ENCODE measurements around the gene MYH10. TPM values are rescaled to one million over a fixed set of nuclear protein-coding genes. Genes with fewer than 3 reads are reported as not detected.

Gene MYH10
- total RNA-seq: 10 to 100 TPM; 13.1 to 13.4 TPM

DNA sequence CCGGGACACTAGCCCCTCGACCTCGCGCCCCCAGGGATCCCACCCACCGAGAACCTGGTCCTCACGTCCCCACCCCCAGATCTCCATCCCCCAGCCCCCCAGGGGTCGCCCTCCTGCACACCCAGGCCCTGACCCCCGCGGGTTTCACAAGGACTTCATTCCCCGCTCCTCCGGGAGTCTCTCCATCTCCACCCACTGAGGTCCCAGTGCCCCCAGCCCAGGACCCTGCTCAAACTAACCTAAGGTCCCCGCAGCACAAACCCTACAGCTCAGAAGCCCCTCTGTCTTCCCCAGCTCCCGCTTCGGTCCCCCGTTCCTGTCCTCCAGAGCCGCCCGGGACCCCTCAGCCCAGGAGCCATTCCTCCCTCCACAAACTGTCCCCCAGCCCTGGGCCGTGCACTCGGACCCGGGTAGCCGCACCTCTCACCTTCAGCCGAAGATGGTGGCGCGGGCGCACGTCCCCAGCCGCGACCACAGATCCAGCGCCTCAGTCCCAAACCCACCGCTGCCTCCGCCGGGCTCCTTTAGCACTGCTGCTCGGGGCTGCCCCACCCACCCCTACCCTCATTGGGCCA lies at the start of gene MYH10:
TSS of gene MYH10 (minus strand) at position 499 of the 575 bp plus-strand sequence. CDS start 7,479 bp downstream, outside the sequence.
- peaks cover 40% of the 10 kb centered on the region for H3K27me3 Mint-ChIP-seq (ENCODE audit: low read depth)
- H3K4me3 Mint-ChIP-seq: peak within 1 kb of the TSS; percentile 94
- intact Hi-C loops (cut with micrococcal nuclease): loop anchor here (1.0 kb wide), 2 partner anchors 115 to 247 kb away; partner anchors contain the start of gene RPL26
- peaks cover 4% of the 10 kb centered on the region for H3K4me1 Mint-ChIP-seq (ENCODE audit: low read depth)
- DNase-seq: no peak
- H3K36me3 Mint-ChIP-seq (ENCODE audit: low read depth): peaks cover 1% of the 10 kb centered on the region
- no peaks in the 10 kb centered on the region for H3K9me3 Mint-ChIP-seq
- H3K27ac Mint-ChIP-seq: no peak within 1 kb of the TSS
- CTCF ChIA-PET: interaction anchor here (0.9 kb wide), 1 partner anchor 221 kb away, joined by 6 read pairs; no protein-coding TSS in a partner anchor

GRCh38 chr17:8679126-8679525 lies 48.6 kb upstream of the MYH10 start:
- Mint-ChIP-seq H3K4me1 (ENCODE audit: low read depth) (no peaks in the 10 kb centered on the region), H3K36me3 (ENCODE audit: low read depth) (no peaks in the 10 kb centered on the region), H3K4me3 (no peak overlapping the region), H3K27me3 (ENCODE audit: low read depth) (peaks cover 5% of the 10 kb centered on the region), H3K9me3 (no peaks in the 10 kb centered on the region), H3K27ac (no peak overlapping the region)
- no peak for DNase-seq
- CTCF ChIA-PET: no interaction called here
- intact Hi-C loops (cut with micrococcal nuclease): no loop called here

DNA sequence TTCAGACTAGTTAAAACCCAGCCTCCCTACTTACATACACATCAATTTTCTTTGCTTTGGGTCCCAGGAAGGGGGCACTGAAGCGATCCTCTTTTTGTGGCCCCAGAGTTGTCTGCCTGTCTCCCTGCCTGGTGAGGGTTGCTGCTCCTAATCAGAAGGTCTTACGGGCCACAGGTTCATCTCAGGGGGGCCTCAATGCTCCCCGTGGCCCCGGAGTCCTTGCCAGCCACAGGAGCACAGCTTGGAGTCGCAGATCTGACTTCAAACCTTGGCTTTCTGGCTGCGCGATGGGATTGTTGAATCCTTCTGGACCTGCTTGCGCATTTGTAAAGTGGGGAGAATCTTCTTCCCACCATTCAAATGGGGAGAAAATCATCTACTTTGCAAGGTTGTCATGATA lies 44.8 kb upstream of the MYH10 start:
- Mint-ChIP-seq H3K36me3 (ENCODE audit: low read depth) (no peaks in the 10 kb centered on the region), H3K4me3 (no peak overlapping the region), H3K4me1 (ENCODE audit: low read depth) (no peaks in the 10 kb centered on the region), H3K27ac (no peak overlapping the region), H3K27me3 (ENCODE audit: low read depth) (peaks cover 3% of the 10 kb centered on the region), H3K9me3 (no peaks in the 10 kb centered on the region)
- CTCF ChIA-PET: no interaction called here
- no peak for DNase-seq
- intact Hi-C loops (cut with micrococcal nuclease): no loop called here

DNA sequence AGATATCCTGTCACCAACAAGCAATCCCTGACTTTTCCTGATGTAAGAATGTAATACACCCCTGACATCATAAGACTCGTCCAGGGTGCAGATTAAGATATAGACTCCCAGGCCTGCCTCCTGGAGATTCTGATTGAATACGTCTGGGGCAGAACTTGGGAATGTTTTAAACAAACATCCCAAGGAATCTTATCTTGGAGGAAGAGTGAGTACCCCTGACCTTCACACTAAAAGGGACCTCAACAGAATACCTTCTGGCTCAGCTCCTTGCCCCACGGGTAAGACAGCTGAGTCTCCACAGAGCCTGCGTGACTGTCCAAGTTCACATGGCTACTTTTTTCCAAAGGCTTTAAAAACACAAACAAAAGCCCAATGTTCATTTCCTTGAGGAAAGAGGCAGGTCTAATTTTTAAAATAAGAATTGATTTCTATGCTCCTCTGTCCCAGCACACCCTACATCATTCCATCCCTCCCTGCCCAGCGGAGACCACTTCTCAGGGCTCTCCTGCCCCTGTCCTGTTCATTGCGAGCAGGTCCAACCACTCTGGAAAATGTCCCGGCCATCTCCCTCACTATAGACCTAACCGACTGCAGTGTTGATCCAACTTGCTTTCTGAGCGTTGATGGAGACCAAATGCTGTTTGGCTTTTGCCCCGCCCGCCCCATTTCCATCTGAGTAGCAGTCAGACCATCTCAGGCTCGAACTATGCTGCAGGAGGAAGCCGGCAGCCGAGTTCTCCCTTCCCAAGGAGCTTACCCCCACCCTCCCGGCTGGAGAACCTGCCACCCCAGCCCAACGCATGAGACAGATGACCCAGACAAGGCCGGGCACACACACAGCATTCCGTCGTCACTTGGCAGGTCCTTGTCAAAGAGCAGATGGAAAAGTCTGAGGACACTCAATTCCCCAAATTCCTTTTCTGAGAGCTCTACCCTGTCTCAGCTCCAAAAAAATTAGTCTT lies 44.1 kb upstream of the MYH10 start:
- Mint-ChIP-seq H3K4me3 (no peak overlapping the region), H3K27ac (no peak overlapping the region), H3K9me3 (no peaks in the 10 kb centered on the region), H3K4me1 (ENCODE audit: low read depth) (no peaks in the 10 kb centered on the region), H3K36me3 (ENCODE audit: low read depth) (no peaks in the 10 kb centered on the region), H3K27me3 (ENCODE audit: low read depth) (peaks cover 3% of the 10 kb centered on the region)
- DNase-seq: no peak
- intact Hi-C loops (cut with micrococcal nuclease): no loop called here
- CTCF ChIA-PET: no interaction called here

DNA sequence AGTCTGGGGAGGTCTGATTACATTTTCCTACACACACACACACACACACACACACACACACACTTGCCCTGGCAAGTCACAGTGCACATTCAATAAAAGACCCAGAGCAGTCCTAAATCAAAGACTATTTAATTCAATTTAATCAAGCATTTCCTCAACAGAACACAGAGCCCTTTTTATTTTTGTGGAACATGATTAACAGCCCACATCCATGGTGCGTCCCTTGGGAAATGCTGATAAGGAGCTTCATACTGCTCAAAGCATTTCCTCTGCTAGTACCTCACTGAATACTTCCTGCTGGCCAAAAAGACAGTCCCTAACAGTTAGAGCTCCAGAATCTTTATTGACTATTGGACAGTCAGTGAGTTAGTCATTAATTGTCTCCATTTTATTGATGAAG lies 43.1 kb upstream of the MYH10 start:
- Mint-ChIP-seq H3K4me1 (ENCODE audit: low read depth) (no peaks in the 10 kb centered on the region), H3K27me3 (ENCODE audit: low read depth) (peaks cover 1% of the 10 kb centered on the region), H3K27ac (no peak overlapping the region), H3K36me3 (ENCODE audit: low read depth) (no peaks in the 10 kb centered on the region), H3K9me3 (no peaks in the 10 kb centered on the region), H3K4me3 (no peak overlapping the region)
- intact Hi-C loops (cut with micrococcal nuclease): no loop called here
- CTCF ChIA-PET: no interaction called here
- DNase-seq: no peak

- CTCF ChIA-PET: no interaction called here
- no peak overlapping the region for H3K4me3 Mint-ChIP-seq
- no peaks in the 10 kb centered on the region for H3K9me3 Mint-ChIP-seq
- no peaks in the 10 kb centered on the region for H3K4me1 Mint-ChIP-seq (ENCODE audit: low read depth)
- no peak for DNase-seq
- no peak overlapping the region for H3K27ac Mint-ChIP-seq
- intact Hi-C loops (cut with micrococcal nuclease): no loop called here
- H3K36me3 Mint-ChIP-seq (ENCODE audit: low read depth): no peaks in the 10 kb centered on the region
- no peaks in the 10 kb centered on the region for H3K27me3 Mint-ChIP-seq (ENCODE audit: low read depth)
These were observed 41.8 kb upstream of the MYH10 start for GRCh38 chr17:8672326-8672725.

- DNase-seq: no peak
These were observed 39.9 kb upstream of the MYH10 start for GRCh38 chr17:8670421-8670820.

GRCh38 chr17:8668176-8668740 lies 37.7 kb upstream of the MYH10 start:
- CTCF ChIA-PET: no interaction called here
- intact Hi-C loops (cut with micrococcal nuclease): no loop called here
- no peaks in the 10 kb centered on the region for H3K4me1 Mint-ChIP-seq (ENCODE audit: low read depth)
- no peak for DNase-seq
- no peak overlapping the region for H3K4me3 Mint-ChIP-seq
- no peaks in the 10 kb centered on the region for H3K36me3 Mint-ChIP-seq (ENCODE audit: low read depth)
- no peaks in the 10 kb centered on the region for H3K9me3 Mint-ChIP-seq
- no peak overlapping the region for H3K27ac Mint-ChIP-seq
- peaks cover 5% of the 10 kb centered on the region for H3K27me3 Mint-ChIP-seq (ENCODE audit: low read depth)

More at GRCh38 chr17:8670421-8670820, 39.9 kb upstream of the MYH10 start:
- intact Hi-C loops (cut with micrococcal nuclease): no loop called here
- Mint-ChIP-seq H3K4me3 (no peak overlapping the region), H3K36me3 (ENCODE audit: low read depth) (no peaks in the 10 kb centered on the region), H3K27me3 (ENCODE audit: low read depth) (no peaks in the 10 kb centered on the region), H3K9me3 (no peaks in the 10 kb centered on the region), H3K4me1 (ENCODE audit: low read depth) (no peaks in the 10 kb centered on the region), H3K27ac (no peak overlapping the region)
- CTCF ChIA-PET: no interaction called here

GRCh38 chr17:8667421-8667820 lies 36.9 kb upstream of the MYH10 start:
- peaks cover 5% of the 10 kb centered on the region for H3K27me3 Mint-ChIP-seq (ENCODE audit: low read depth)
- no peak for DNase-seq
- intact Hi-C loops (cut with micrococcal nuclease): no loop called here
- CTCF ChIA-PET: no interaction called here
- no peaks in the 10 kb centered on the region for H3K9me3 Mint-ChIP-seq
- no peak overlapping the region for H3K4me3 Mint-ChIP-seq
- H3K27ac Mint-ChIP-seq: no peak overlapping the region
- no peaks in the 10 kb centered on the region for H3K36me3 Mint-ChIP-seq (ENCODE audit: low read depth)
- no peaks in the 10 kb centered on the region for H3K4me1 Mint-ChIP-seq (ENCODE audit: low read depth)

GRCh38 chr17:8665684-8666083 lies 35.2 kb upstream of the MYH10 start:
- CTCF ChIA-PET: no interaction called here
- no peak overlapping the region for H3K27ac Mint-ChIP-seq
- H3K27me3 Mint-ChIP-seq (ENCODE audit: low read depth): peaks cover 5% of the 10 kb centered on the region
- intact Hi-C loops (cut with micrococcal nuclease): no loop called here
- no peak overlapping the region for H3K4me3 Mint-ChIP-seq
- no peak for DNase-seq
- no peaks in the 10 kb centered on the region for H3K9me3 Mint-ChIP-seq
- no peaks in the 10 kb centered on the region for H3K4me1 Mint-ChIP-seq (ENCODE audit: low read depth)
- H3K36me3 Mint-ChIP-seq (ENCODE audit: low read depth): no peaks in the 10 kb centered on the region

DNA sequence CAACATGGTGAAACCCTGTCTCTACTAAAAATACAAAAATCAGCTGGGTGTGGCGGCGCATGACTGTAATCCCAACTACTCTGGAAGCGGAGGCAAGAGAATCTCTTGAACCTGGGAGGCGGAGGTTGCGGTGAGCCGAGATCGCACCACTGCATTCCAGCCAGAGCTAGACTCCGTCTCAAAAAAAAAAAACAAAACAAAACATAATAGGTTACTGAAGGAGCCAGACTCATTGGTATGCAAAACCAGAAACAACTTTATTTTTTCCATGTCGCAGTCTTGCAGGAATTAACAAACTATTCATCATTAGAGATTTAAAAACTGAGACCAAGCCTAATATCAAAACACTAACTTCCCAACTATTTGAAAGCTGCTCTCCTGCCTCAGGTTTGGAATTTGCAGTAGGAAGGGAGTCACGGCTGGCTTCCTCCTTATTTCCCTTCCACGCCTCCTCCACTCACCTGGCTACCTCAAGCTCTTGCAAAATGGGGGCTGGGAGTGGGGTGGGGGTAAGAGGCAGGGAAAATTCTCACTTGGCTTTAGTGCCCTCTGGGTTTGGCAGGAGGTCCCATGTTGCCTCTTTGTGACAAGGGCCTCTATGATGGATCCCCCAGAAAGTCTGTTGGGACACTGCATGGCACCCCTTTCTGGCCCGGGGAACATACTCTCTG lies 34.1 kb upstream of the MYH10 start:
- DNase-seq: no peak
- Mint-ChIP-seq H3K27ac (no peak overlapping the region), H3K4me3 (no peak overlapping the region), H3K36me3 (ENCODE audit: low read depth) (no peaks in the 10 kb centered on the region), H3K4me1 (ENCODE audit: low read depth) (no peaks in the 10 kb centered on the region), H3K9me3 (no peaks in the 10 kb centered on the region), H3K27me3 (ENCODE audit: low read depth) (peaks cover 5% of the 10 kb centered on the region)
- CTCF ChIA-PET: no interaction called here
- intact Hi-C loops (cut with micrococcal nuclease): no loop called here

GRCh38 chr17:8662973-8663372 lies 32.4 kb upstream of the MYH10 start:
- Mint-ChIP-seq H3K9me3 (no peaks in the 10 kb centered on the region), H3K27me3 (ENCODE audit: low read depth) (peaks cover 5% of the 10 kb centered on the region), H3K4me1 (ENCODE audit: low read depth) (no peaks in the 10 kb centered on the region), H3K27ac (no peak overlapping the region), H3K4me3 (no peak overlapping the region), H3K36me3 (ENCODE audit: low read depth) (no peaks in the 10 kb centered on the region)
- intact Hi-C loops (cut with micrococcal nuclease): no loop called here
- CTCF ChIA-PET: interaction anchor here (0.6 to 1.4 kb wide), 2 partner anchors 61 to 253 kb away, joined by 3 to 5 read pairs; no protein-coding TSS in a partner anchor
- DNase-seq: no peak
